GM12864 (cell line): ENCODE measurements around the gene ASB13.

Experiments
- DNase-seq: peaks from one replicate; pipeline ENCODE4 v3.0.0-alpha.2; 2011; ENCODE audit warnings: low read depth
- H3K4me3 ChIP-seq: 2 replicates; pipeline ENCODE4 v1.5.1; 2011; ENCODE audit warnings: mild to moderate bottlenecking, low read depth, low read length, control low read depth
- TF ChIP-seq, protein P1 (sequence below): IDR thresholded peaks from 2 replicates; pipeline ENCODE4 v1.5.1; 2011; ENCODE audit warnings: low read depth, mild to moderate bottlenecking, moderate library complexity, low read length, control low read depth, inconsistent platforms; ENCODE audit errors: missing control alignments

ASB13 gene

DNA sequence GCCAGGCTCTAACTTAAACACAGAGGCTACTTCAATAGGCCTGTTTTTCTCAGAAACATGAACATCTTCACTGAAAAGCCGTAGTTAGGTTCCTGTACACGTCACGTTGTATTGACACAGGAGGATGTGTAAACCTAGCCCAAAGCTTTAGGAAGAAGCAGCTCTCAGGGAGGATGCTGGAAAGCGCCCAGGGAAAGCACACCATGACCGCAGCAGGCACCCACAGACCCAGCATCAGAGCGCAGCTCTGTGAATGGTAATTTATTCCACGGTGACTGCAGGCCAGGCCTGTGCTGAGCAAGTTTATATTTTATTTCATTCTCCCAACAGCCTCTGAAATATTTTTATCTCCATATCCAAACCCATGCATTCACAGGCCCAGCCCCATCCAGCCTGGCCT is 51.1 kb downstream of the ASB13 start:
- TF ChIP-seq, protein P1, sequence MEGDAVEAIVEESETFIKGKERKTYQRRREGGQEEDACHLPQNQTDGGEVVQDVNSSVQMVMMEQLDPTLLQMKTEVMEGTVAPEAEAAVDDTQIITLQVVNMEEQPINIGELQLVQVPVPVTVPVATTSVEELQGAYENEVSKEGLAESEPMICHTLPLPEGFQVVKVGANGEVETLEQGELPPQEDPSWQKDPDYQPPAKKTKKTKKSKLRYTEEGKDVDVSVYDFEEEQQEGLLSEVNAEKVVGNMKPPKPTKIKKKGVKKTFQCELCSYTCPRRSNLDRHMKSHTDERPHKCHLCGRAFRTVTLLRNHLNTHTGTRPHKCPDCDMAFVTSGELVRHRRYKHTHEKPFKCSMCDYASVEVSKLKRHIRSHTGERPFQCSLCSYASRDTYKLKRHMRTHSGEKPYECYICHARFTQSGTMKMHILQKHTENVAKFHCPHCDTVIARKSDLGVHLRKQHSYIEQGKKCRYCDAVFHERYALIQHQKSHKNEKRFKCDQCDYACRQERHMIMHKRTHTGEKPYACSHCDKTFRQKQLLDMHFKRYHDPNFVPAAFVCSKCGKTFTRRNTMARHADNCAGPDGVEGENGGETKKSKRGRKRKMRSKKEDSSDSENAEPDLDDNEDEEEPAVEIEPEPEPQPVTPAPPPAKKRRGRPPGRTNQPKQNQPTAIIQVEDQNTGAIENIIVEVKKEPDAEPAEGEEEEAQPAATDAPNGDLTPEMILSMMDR, result no peak
- H3K4me3 ChIP-seq, result no peak overlapping the region
- no peak for DNase-seq

DNA sequence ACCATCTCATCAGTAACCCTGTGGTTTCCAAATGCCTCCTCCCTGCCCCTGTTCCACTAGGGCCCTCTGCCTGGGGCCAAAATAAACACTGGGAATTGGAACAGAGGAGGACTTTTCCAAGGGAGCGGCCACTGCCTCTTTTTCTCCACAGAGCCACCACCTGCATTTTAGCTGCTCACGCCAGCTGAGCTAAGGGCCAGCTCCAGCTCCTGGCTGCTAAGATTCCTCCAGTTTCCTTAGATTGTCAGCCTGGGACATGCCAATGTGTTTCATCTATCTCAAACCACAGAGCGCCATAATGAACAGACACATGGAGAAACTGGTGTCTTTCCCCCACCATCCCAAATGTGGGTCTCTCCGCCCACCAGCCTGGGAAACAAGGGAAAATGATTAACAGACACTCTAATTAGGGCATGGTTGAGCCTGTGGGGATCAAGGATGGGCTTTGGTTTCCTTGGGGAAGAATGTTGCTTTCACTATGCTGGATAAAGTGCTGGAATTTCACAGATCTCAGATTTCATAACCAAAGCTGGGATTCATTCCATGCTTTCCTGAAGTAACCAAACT is 52.2 kb downstream of the ASB13 start:
- no peak overlapping the region for H3K4me3 ChIP-seq
- DNase-seq, result no peak

DNA sequence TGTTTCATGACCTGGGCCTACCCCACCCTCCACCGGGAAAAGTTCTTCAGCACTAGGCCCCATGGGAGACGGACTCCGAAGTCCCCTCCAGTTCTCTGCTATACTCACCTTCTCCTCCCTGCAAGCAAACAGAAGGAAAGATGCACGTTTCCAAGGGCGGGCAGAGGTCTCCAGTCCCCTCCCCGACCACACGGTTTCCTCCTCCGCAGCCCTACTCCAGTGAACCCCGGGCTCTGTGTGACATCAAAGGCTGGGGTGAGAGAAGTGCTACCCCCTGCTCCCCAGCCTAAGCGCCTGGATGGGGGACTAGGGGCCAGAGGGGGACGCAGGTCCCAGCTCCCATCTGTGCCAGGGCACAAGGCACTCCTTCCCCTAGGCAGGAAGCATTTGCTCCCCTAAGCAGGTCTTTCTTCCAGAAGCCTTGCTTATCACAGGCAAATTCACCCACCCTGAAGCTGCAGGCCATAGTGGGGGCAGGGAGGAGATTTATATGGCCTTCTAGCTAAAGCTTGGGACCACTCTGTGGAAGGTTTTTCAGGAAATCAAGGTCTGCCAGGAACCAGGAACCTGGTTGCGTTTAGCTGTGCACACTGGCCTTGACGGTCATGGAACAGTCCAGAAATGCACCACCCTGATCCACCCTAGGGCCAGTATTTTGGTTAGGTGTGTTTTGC is 52.8 kb downstream of the ASB13 start:
- H3K4me3 ChIP-seq, result no peak overlapping the region
- TF ChIP-seq, protein P1, result no peak
- no peak for DNase-seq

More for the DNA sequence above, 52.2 kb downstream of the ASB13 start:
- TF ChIP-seq, protein P1, result no peak

DNA sequence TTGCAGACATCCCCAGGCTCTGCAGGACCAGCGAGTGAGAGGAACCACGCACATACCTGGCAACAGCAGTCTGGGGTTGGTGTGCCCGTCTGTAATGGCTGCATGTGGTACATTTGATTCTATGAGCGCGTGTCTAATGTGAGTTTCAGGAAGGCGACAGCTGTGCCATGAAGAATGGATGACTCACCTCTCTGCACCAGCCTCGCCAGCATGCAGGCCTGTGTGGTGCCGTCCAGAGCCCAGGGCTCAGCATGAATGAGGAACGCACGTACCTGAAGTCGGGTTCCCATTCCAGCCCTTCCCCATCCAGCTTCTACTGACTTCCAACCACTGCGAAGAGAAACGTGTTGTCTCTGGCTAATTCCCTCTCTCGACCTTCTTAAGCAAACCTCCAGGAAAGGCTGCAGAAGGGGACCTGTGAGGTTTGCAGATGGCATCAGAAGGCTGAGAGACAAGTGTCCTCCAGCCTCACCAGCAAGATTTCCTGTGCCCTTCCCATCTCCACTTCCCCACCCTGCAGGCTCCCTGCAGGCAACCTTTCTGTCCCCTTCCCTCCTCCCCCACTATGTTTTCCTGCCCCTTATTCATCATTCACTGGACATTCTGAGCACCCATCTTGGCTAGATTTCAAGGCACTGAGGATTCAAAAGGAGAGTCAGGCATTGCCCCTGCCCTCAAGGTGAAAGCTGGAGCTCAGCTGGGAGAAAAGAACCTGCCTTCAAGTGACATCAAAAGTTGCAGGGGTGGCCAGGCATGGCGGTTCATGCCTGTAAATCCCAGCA is 54.3 kb downstream of the ASB13 start:
- H3K4me3 ChIP-seq, result no peak overlapping the region
- no peak for DNase-seq
- TF ChIP-seq, protein P1, result no peak

DNA sequence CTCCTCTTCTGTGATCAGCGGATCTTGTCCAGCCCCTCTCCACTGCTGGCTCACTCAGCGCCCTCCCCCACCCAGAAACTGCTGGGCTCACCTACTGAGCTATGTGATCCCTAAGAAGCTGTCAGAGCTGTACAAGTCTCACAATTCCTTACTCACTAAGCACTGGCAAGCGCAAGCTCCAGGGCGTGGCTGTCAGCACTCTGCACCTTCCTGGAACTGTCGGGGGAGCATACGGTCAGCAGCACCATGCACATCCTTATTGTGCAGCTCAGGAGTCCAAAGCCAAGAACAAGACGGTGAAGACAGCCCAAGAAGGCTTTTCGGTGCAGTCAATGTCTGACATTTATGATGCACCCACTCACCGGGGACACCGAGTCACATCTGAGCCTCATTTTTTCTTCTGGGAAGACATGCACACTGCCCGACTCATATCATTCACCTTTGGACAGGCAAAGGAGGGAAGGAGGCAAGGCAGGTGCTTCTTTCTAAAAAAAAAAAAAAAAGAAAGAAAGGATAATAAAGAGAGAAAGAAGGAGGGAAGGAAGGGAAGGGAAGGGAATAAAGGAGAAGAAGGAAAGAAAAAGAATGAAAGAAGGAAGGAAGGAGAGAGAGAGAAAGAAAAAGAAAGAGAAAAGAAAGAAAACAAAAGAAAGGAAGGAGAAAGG is 56.3 kb downstream of the ASB13 start:
- TF ChIP-seq, protein P1, result no peak
- no peak overlapping the region for H3K4me3 ChIP-seq

DNA sequence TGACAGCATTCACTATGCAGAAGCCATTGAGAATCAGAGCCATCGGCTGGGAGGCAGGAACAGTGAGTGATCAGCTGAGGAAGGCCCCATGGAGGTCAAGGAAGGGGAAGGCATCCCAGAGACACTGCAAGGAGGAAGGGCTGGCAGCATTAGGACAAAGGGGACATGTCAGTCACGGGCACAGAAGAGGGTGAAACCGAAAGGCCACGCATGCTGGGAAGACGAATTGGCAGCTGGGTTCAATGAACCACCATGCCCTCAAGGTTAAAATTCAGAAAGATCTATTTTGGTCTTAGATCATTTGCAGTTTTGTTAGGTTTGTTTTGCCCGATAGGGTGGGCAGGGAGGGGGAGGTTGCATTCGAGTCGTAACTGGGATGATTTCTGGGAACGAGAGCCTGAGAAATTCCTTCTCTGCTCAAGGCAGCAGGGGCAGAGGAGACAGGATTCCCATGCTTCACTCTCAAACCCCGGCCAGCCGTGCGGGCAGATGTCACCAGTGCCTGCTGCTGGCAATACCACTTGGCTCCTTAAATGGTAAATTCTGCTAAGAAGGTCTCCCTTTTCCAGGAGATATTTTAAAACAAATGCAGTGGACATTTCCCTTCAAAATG is 57.7 kb downstream of the ASB13 start:
- DNase-seq, result no peak
- TF ChIP-seq, protein P1, result no peak
- H3K4me3 ChIP-seq, result no peak overlapping the region

More for the DNA sequence above, 56.3 kb downstream of the ASB13 start:
- DNase-seq, result no peak
